Common myeloid progenitor, CD34-positive (primary cell): ENCODE measurements around the gene PLCD3. TPM values are rescaled to one million over a fixed set of nuclear protein-coding genes. Genes with fewer than 3 reads are reported as not detected.

ENCODE experiments used
- CTCF ChIA-PET: fragments of 350-600 bp; sonication (Branson Sonifier 250); formaldehyde crosslinking; loops from one replicate; lab custom pipeline; 2021; ENCODE audit warnings: antibody characterized with exemption; lab: Charles Lee
- POLR2A ChIA-PET: fragments of 350-600 bp; sonication (Branson Sonifier 250); formaldehyde crosslinking; loops from one replicate; lab custom pipeline; 2021; ENCODE audit warnings: antibody characterized with exemption; lab: Charles Lee
- DNase-seq, 3 donors: peaks; one replicate each; pipeline versions ENCODE4 v3.0.0 to v3.0.0-alpha.2; 2013
- H3K27ac ChIP-seq, 2 experiments: 1 replicate in 1 of 2; 2 replicates in 1 of 2; pipeline ENCODE4 v1.7.0; 2013; ENCODE audit warnings: inconsistent platforms in 2 of 2, low read length in 2 of 2, mild to moderate bottlenecking in 2 of 2, low read depth in 1 of 2, moderate library complexity in 1 of 2; ENCODE audit not compliant: severe bottlenecking in 2 of 2, insufficient read depth in 1 of 2, poor library complexity in 1 of 2
- H3K27me3 ChIP-seq, 5 experiments: replicated peaks in 2 of 5; 1 replicate in 3 of 5; 2 replicates in 2 of 5; pipeline versions ENCODE4 v1.6.1 to v1.7.0; 2013; ENCODE audit warnings: low read length in 4 of 5, mild to moderate bottlenecking in 2 of 5, moderate library complexity in 2 of 5, inconsistent platforms in 1 of 5; ENCODE audit not compliant: insufficient read depth in 5 of 5, control insufficient read depth in 4 of 5
- H3K36me3 ChIP-seq, 4 experiments: 1 replicate in 2 of 4; 2 replicates in 2 of 4; pipeline versions ENCODE4 v1.6.1 to v1.7.0; 2013; ENCODE audit warnings: low read length in 3 of 4, control low read depth in 1 of 4, mild to moderate bottlenecking in 1 of 4; ENCODE audit not compliant: control insufficient read depth in 4 of 4, insufficient read depth in 4 of 4
- H3K4me1 ChIP-seq, 4 experiments: 1 replicate in 3 of 4; 2 replicates in 1 of 4; pipeline versions ENCODE4 v1.6.1 to v1.7.1; 2013; ENCODE audit warnings: low read length in 3 of 4, mild to moderate bottlenecking in 3 of 4, control low read depth in 1 of 4, inconsistent platforms in 1 of 4, moderate library complexity in 1 of 4; ENCODE audit not compliant: control insufficient read depth in 4 of 4, insufficient read depth in 4 of 4; ENCODE audit errors: control extremely low read depth in 1 of 4
- H3K4me3 ChIP-seq, 7 experiments: 1 replicate in 4 of 7; 2 replicates in 3 of 7; pipeline versions ENCODE4 v1.5.1 to v1.7.0; 2013; ENCODE audit warnings: mild to moderate bottlenecking in 7 of 7, low read length in 6 of 7, moderate library complexity in 6 of 7, inconsistent platforms in 2 of 7, low read depth in 2 of 7, control low read depth in 1 of 7; ENCODE audit not compliant: insufficient read depth in 4 of 7, control insufficient read depth in 1 of 7; ENCODE audit errors: extremely low read depth in 1 of 7
- H3K9me3 ChIP-seq, 5 experiments: 1 replicate in 4 of 5; 2 replicates in 1 of 5; pipeline versions ENCODE4 v1.6.1 to v1.7.1; 2013; ENCODE audit warnings: low read length in 4 of 5, mild to moderate bottlenecking in 2 of 5, inconsistent platforms in 1 of 5, low read depth in 1 of 5, moderate library complexity in 1 of 5; ENCODE audit not compliant: control insufficient read depth in 4 of 5, insufficient read depth in 2 of 5; ENCODE audit errors: control extremely low read depth in 1 of 5
- WGBS: methylation state at CpG from one replicate; pipeline ENCODE4 v1.1.5; 2013; ENCODE audit not compliant: insufficient coverage; 5-methylcytosine and 5-hydroxymethylcytosine counted together
- polyA plus RNA-seq: library from polyadenylated mRNA; unstranded; fragments of 120-200 nt; gene quantifications from one replicate; pipeline ENCODE4 v1.2.1, GENCODE V29; 2013

PLCD3 gene, protein sequence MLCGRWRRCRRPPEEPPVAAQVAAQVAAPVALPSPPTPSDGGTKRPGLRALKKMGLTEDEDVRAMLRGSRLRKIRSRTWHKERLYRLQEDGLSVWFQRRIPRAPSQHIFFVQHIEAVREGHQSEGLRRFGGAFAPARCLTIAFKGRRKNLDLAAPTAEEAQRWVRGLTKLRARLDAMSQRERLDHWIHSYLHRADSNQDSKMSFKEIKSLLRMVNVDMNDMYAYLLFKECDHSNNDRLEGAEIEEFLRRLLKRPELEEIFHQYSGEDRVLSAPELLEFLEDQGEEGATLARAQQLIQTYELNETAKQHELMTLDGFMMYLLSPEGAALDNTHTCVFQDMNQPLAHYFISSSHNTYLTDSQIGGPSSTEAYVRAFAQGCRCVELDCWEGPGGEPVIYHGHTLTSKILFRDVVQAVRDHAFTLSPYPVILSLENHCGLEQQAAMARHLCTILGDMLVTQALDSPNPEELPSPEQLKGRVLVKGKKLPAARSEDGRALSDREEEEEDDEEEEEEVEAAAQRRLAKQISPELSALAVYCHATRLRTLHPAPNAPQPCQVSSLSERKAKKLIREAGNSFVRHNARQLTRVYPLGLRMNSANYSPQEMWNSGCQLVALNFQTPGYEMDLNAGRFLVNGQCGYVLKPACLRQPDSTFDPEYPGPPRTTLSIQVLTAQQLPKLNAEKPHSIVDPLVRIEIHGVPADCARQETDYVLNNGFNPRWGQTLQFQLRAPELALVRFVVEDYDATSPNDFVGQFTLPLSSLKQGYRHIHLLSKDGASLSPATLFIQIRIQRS
- polyA plus RNA-seq: 1.1 TPM

DNA sequence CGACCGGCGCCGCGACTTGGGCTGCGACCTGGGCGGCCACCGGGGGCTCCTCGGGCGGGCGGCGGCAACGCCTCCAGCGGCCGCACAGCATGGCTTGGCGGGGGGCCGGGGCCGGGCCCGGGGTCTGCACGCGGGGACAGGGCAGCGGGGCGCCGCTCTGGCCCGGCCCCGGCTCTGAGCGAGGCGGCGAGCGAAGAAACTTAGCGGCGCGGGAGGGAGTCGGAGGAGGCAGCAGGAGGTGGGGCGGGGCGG is at the start of gene PLCD3:
Gene PLCD3 (minus strand): TSS at position 196 of the 252 bp plus-strand sequence. CDS start 105 bp downstream, at position 91.
- DNase-seq: no peak
- Histone ChIP-seq H3K36me3 (no peaks in the 10 kb centered on the region), H3K4me3 (peak within 1 kb of the TSS; percentile 62 to 85 (median 73)), H3K4me1 (peaks cover 0 to 28% (median 28%) of the 10 kb centered on the region in 4 experiments), H3K9me3 (no peaks in the 10 kb centered on the region), H3K27ac (peak within 1 kb of the TSS in 1 of 2 experiments; percentile 77), H3K27me3 (peaks cover 0 to 1% (median 0%) of the 10 kb centered on the region in 5 experiments)
- POLR2A ChIA-PET: interaction anchor here (1.6 kb wide), 1 partner anchor 16 kb away, joined by 4 read pairs; the partner anchor contains the start of gene HEXIM1
- CTCF ChIA-PET: interaction anchor here (0.6 to 7.9 kb wide), 6 partner anchors 16 to 65 kb away, joined by 3 to 148 read pairs (median 6); partner anchors contain the start of genes HEXIM1 and HEXIM2
- WGBS: 0% methylated on average over 15 of the region's 36 CpGs

DNA sequence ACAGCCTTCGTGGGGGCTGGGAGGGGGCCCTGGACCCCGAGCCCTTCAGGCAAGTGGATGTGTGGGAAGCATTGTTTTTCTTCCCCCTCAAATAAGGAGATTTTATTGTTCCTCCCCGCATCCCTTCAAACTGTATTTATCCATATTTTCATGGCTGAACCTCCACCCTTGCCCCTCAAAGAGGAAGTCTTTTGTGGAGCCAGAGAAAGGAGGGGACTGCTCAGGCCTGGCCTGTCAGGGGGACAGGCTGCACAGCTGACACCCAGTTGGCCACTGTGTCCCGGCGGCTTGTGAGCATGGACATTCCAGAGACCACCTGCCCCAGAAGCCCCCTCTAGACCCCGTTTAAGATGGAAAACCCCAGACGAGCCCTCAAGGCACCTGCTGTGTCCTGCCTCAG is 45.2 kb upstream of the PLCD3 start:
- Histone ChIP-seq H3K9me3 (no peaks in the 10 kb centered on the region), H3K36me3 (no peaks in the 10 kb centered on the region), H3K27ac (no peak overlapping the region), H3K27me3 (no peaks in the 10 kb centered on the region), H3K4me1 (peaks cover 0 to 28% (median 17%) of the 10 kb centered on the region in 4 experiments), H3K4me3 (no peak overlapping the region)
- DNase-seq: no peak
- ChIA-PET CTCF (interaction anchor here (2.3 to 2.6 kb wide), 2 partner anchors 20 to 42 kb away, joined by 10 read pairs; partner anchors contain the start of gene ACBD4), POLR2A (no interaction called here)
- WGBS: 94% methylated on average over 2 of the region's 7 CpGs

DNA sequence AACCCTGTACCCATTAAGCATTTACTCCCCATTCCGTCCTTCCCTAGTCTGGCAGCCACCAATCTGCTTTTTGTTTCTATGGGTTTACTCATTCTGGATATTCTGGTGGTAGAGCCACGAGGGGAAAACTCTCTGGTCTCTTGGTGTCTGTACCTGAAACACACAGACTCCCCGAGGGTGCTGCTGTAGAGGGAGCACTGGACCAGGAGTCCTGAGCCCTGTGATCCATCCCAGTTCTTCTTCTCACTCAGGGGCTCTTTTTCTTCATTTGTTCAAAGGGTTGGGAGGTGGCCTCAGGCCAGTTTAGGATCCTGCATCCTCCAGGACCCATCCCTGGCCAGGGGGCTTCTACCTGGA is 43.4 kb upstream of the PLCD3 start:
- ChIA-PET CTCF (interaction anchor here (1.5 to 2.3 kb wide), 3 partner anchors 19 to 41 kb away, joined by 4 to 10 read pairs (median 9); partner anchors contain the start of genes ACBD4 and HEXIM1), POLR2A (interaction anchor here (2.1 kb wide), 1 partner anchor 15 kb away, joined by 7 read pairs; the partner anchor contains the start of gene HEXIM2)
- Histone ChIP-seq H3K4me3 (no peak overlapping the region), H3K4me1 (peaks cover 0 to 46% (median 36%) of the 10 kb centered on the region in 4 experiments), H3K27me3 (no peaks in the 10 kb centered on the region), H3K9me3 (no peaks in the 10 kb centered on the region), H3K27ac (no peak overlapping the region), H3K36me3 (no peaks in the 10 kb centered on the region)
- no peak for DNase-seq
- WGBS: 100% methylated on average over 2 of the region's 3 CpGs

DNA sequence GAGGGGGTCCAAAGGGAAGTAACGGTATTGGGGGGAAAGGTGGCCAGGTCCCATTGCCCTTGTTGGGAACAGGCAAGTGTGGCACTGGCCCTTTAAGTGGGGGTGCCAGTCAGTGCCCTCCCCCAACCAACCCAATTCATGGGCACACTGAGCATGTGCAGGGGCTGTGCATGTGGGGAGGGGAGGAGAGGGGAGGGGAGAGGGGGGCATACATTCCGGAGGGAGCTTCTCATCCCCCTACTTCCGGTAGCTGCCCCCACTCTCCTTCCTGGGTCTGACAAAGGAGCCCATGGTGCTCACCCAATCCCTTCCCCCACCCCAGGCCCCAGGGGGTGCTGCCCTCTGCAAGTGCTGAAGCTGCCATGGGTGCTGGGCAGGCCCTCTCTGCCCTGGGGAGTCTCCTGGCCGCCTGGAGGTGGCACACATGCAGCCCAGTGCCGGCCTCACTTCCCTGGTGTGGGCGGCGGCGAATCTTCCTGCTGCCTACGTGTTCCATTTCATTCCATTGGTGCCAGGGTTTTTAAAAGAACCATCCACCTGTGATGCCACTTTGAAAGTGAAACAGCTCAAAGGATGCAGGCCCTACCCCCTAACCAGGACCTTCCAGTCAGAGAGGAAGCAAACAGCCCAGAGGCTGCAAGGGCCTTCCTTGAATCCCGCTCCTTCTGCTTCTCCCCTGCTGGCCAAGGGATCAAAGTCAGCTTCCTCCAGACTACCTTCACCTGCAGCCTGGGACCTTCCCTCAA is 40.4 kb upstream of the PLCD3 start:
- H3K27ac ChIP-seq: peak overlapping the region in 1 of 2 experiments; percentile 25
- H3K27me3 ChIP-seq: no peaks in the 10 kb centered on the region
- peak; percentile 36 to 73 (median 65) for DNase-seq
- H3K9me3 ChIP-seq: no peaks in the 10 kb centered on the region
- peak overlapping the region; percentile 20 to 71 (median 56) for H3K4me3 ChIP-seq
- H3K4me1 ChIP-seq: peaks cover 0 to 44% (median 40%) of the 10 kb centered on the region in 4 experiments
- 7% methylated on average over 7 of the region's 10 CpGs for WGBS
- ChIA-PET POLR2A (interaction anchor here (0.6 to 2.1 kb wide), 3 partner anchors 12 to 106 kb away, joined by 3 to 14 read pairs (median 6); partner anchors contain the start of genes HEXIM1 and HEXIM2), CTCF (interaction anchor here (0.7 to 2.3 kb wide), 11 partner anchors 9 to 104 kb away, joined by 3 to 19 read pairs (median 9); partner anchors contain the start of genes ACBD4, HEXIM1 and HEXIM2)
- H3K36me3 ChIP-seq: peaks cover 0 to 6% (median 1%) of the 10 kb centered on the region in 4 experiments

DNA sequence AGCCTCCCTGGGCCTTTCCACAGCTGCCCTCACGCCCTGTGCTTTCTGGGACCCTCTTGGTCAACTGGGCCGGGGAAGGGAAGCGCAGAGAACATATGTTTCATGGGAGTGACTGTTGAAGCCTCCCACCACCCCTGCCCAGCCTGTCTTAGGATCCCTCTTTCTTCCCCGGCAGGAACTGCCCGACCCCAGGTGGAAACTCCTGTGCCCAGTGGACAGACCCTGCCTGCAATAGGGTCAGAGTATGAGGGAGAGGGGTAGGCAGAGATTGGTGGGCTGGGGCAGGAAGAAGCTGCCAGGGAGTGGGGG is 39.9 kb upstream of the PLCD3 start:
- POLR2A ChIA-PET: interaction anchor here (0.6 to 2.1 kb wide), 3 partner anchors 11 to 107 kb away, joined by 3 to 14 read pairs (median 6); partner anchors contain the start of genes HEXIM1 and HEXIM2
- CTCF ChIA-PET: interaction anchor here (1.4 to 2.3 kb wide), 9 partner anchors 8 to 37 kb away, joined by 3 to 19 read pairs (median 9); partner anchors contain the start of genes ACBD4, HEXIM1 and HEXIM2

More for the DNA sequence above, 39.9 kb upstream of the PLCD3 start:
- Histone ChIP-seq H3K27ac (peak overlapping the region in 1 of 2 experiments; percentile 25), H3K9me3 (no peaks in the 10 kb centered on the region), H3K4me3 (peak overlapping the region in 2 of 7 experiments; percentile 69 to 71), H3K36me3 (peaks cover 0 to 6% (median 1%) of the 10 kb centered on the region in 4 experiments), H3K4me1 (peaks cover 0 to 44% (median 40%) of the 10 kb centered on the region in 4 experiments), H3K27me3 (no peaks in the 10 kb centered on the region)
- WGBS: 100% methylated on average over 2 of the region's 5 CpGs
- DNase-seq: no peak
